Mammary epithelial cell (primary cell): Measurements from ENCODE around the gene GARIN5A.

Experiments
- EZH2 ChIP-seq: IDR thresholded peaks from 2 replicates; pipeline ENCODE4 v1.6.1; 2012; ENCODE audit warnings: low read length, inconsistent platforms, borderline replicate concordance
- TF ChIP-seq, protein P1 (sequence below), 2 donors: IDR thresholded peaks in 1 of 2; conservative IDR thresholded peaks in 1 of 2; 2 replicates each; pipeline ENCODE4 v1.5.1; 2011 to 2012; ENCODE audit warnings: inconsistent platforms in 2 of 2, low read length in 2 of 2, mild to moderate bottlenecking in 2 of 2, control low read depth in 1 of 2, low read depth in 1 of 2; ENCODE audit not compliant: insufficient read depth in 1 of 2; ENCODE audit errors: extremely low read depth in 1 of 2

DNA sequence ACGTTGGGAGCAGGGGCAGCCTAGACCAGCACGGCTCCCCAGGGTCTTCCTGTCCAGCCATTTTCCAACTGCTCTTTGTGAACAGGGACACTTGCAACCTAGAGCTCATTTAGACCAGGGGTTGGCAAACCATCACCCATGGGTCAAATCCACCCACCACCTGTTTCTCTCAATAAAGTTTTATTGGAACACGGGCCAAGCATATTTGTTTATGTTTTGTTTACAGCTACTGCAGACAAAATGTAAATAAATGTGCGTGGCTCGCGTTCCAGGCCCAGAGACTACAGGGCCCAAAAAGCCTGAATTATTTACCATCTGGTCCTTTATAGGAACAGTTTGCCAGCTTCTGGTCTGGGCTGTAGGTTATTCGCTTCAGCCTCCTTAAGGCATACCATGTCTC is 13.7 kb downstream of the GARIN5A start:
- TF ChIP-seq, protein P1, sequence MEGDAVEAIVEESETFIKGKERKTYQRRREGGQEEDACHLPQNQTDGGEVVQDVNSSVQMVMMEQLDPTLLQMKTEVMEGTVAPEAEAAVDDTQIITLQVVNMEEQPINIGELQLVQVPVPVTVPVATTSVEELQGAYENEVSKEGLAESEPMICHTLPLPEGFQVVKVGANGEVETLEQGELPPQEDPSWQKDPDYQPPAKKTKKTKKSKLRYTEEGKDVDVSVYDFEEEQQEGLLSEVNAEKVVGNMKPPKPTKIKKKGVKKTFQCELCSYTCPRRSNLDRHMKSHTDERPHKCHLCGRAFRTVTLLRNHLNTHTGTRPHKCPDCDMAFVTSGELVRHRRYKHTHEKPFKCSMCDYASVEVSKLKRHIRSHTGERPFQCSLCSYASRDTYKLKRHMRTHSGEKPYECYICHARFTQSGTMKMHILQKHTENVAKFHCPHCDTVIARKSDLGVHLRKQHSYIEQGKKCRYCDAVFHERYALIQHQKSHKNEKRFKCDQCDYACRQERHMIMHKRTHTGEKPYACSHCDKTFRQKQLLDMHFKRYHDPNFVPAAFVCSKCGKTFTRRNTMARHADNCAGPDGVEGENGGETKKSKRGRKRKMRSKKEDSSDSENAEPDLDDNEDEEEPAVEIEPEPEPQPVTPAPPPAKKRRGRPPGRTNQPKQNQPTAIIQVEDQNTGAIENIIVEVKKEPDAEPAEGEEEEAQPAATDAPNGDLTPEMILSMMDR (conservative IDR thresholded peaks at IDR 0.05 in 1 of 2, IDR thresholded peaks at IDR 0.05 in 1 of 2; ENCODE audit: extremely low read depth in 1 of 2, insufficient read depth in 1 of 2, low read depth in 1 of 2, low read length in 2 of 2) = no peak
- no peak for TF ChIP-seq EZH2
